Measurements from ENCODE around the gene LHFPL5. TPM values are rescaled to one million over a fixed set of nuclear protein-coding genes. Genes with fewer than 3 reads are reported as not detected.

The LHFPL5 gene
- total RNA-seq, 3 donors from 2014 or later: 0.19 TPM; not detected in 2

DNA sequence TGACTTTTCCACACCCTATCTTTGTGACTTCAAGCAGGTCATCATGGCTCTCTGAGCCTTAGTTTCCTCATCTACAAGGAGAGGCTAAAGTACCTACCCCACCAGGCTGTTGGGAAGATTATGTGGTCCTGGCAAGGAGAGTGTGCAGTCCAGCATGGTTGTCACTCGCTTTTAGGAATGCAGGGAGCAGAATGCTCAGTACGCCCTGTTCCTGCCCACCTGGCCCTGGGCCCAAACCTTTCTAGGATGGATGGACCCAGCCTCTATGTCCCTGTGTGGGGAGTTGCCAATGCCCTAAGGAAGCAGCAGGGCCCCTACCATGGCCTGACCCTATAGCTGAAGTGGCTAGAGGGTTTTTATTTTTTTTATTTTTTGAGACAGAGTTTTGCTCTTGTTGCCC is 26.7 kb upstream of the LHFPL5 start:
- no peaks in the 10 kb centered on the region for H3K9me3 ChIP-seq
- TF ChIP-seq, protein P1, sequence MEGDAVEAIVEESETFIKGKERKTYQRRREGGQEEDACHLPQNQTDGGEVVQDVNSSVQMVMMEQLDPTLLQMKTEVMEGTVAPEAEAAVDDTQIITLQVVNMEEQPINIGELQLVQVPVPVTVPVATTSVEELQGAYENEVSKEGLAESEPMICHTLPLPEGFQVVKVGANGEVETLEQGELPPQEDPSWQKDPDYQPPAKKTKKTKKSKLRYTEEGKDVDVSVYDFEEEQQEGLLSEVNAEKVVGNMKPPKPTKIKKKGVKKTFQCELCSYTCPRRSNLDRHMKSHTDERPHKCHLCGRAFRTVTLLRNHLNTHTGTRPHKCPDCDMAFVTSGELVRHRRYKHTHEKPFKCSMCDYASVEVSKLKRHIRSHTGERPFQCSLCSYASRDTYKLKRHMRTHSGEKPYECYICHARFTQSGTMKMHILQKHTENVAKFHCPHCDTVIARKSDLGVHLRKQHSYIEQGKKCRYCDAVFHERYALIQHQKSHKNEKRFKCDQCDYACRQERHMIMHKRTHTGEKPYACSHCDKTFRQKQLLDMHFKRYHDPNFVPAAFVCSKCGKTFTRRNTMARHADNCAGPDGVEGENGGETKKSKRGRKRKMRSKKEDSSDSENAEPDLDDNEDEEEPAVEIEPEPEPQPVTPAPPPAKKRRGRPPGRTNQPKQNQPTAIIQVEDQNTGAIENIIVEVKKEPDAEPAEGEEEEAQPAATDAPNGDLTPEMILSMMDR (IDR thresholded peaks at IDR 0.05): no peak
- H3K4me1 ChIP-seq (ENCODE audit: low read depth): no peaks in the 10 kb centered on the region
- intact Hi-C loops (cut with DNase I, micrococcal nuclease): no loop called here
- no peaks in the 10 kb centered on the region for H3K36me3 ChIP-seq (ENCODE audit: low read depth)
- DNase-seq (no peak), ATAC-seq (no peak)
- H3K4me3 ChIP-seq: no peak overlapping the region

DNA sequence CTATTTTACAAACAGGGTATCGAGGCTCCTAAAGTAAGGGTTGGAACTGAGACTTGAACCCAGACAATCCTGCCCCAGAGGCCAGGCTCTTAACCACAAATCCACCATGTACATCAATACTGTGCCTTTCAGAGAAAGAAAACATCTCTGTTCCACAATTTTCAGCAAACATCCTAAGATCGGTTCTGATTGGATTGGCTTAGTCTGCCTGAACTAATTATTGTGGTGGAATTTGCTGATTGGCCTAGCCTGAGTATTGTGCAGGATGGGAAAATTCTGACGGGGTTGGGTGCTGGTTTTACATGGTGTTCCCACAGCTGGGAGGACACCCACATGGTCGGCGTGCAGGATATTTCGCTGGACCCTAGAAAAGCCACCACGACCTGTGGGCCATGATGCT is 24.4 kb upstream of the LHFPL5 start, which contains the start of gene CLPSL1:
Gene CLPSL1 (plus strand): TSS at position 301 of the 400 bp plus-strand sequence. CDS start 92 bp downstream, at position 393.
- intact Hi-C loops (cut with DNase I, micrococcal nuclease): no loop called here
- no peaks in the 10 kb centered on the region for H3K9me3 ChIP-seq
- ATAC-seq (no peak), DNase-seq (no peak)
- H3K4me3 ChIP-seq: no peak within 1 kb of the TSS
- TF ChIP-seq, protein P1 (IDR thresholded peaks at IDR 0.05): no peak
- H3K4me1 ChIP-seq (ENCODE audit: low read depth): no peaks in the 10 kb centered on the region
- no peaks in the 10 kb centered on the region for H3K36me3 ChIP-seq (ENCODE audit: low read depth)

DNA sequence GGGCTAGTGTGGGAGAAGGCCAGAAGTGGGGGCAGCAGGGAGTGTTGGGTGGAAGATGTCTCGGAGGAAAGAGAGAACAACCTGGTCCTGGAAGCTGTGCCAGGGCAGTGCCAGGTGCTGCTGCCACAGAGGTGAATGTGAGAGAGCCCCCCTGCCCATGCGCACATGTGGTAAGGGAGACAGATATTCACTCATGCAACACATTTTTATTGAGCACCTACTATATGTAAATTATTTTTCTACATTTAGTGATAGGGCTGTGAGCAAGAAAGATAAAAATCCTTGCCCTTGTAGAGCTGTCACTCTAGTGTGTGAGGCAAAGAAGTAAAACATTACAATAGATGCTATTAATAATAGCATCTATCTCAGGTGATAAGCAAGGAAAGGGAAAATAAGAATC is 23.9 kb upstream of the LHFPL5 start:
- intact Hi-C loops (cut with DNase I, micrococcal nuclease): no loop called here
- H3K9me3 ChIP-seq: no peaks in the 10 kb centered on the region
- H3K4me3 ChIP-seq: no peak overlapping the region
- no peaks in the 10 kb centered on the region for H3K4me1 ChIP-seq (ENCODE audit: low read depth)
- TF ChIP-seq, protein P1 (IDR thresholded peaks at IDR 0.05): no peak
- no peaks in the 10 kb centered on the region for H3K36me3 ChIP-seq (ENCODE audit: low read depth)
- ATAC-seq (no peak), DNase-seq (no peak)

DNA sequence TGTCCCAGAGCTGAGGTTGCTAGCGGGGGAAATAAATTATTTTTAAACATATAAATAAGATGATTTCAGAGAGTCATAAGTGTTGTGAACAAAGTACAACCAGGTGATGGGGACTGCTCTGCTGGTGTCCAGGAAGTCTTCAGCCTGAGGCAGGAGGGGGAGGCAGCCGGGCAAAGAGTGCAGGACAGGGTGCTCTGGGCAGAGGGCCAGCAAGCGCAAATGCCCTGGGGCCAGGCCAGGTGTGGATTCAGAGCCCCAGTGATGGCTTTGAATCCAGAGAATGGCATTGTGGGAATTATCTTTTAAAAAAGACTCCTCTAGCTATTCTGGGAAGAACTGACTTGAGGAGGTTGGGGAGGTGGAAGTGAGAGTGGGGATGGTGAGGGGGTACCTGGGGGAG is 22.7 kb upstream of the LHFPL5 start:
- Histone ChIP-seq H3K4me1 (ENCODE audit: low read depth) (no peaks in the 10 kb centered on the region), H3K4me3 (no peak overlapping the region), H3K36me3 (ENCODE audit: low read depth) (no peaks in the 10 kb centered on the region), H3K9me3 (no peaks in the 10 kb centered on the region)
- DNase-seq: no peak
- no peak for ATAC-seq
- TF ChIP-seq, protein P1 (IDR thresholded peaks at IDR 0.05): no peak
- intact Hi-C loops (cut with DNase I, micrococcal nuclease): no loop called here

DNA sequence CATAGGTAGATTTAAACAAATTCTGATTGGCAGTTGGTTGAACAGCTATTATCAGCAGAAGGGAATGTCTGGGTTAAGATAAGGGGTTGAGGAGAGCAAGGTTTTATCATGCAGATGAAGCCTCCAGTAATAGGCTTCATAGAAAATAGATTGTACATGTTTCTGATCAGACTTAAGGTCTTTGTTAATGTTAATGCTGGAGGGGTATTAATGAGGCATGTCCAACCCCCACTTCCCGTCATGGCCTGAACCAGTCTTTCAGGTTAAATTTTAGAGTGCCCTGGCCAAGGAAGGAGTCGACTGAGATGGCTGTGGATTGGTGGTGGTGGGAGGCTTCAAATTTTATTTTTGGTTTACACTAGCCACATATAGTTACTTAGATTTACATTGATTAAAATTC is 21.0 kb upstream of the LHFPL5 start:
- no peaks in the 10 kb centered on the region for H3K4me1 ChIP-seq (ENCODE audit: low read depth)
- TF ChIP-seq, protein P1 (IDR thresholded peaks at IDR 0.05): no peak
- H3K36me3 ChIP-seq (ENCODE audit: low read depth): no peaks in the 10 kb centered on the region
- DNase-seq: no peak
- no peak overlapping the region for H3K4me3 ChIP-seq
- H3K9me3 ChIP-seq: no peaks in the 10 kb centered on the region
- no peak for ATAC-seq
- intact Hi-C loops (cut with DNase I, micrococcal nuclease): no loop called here

DNA sequence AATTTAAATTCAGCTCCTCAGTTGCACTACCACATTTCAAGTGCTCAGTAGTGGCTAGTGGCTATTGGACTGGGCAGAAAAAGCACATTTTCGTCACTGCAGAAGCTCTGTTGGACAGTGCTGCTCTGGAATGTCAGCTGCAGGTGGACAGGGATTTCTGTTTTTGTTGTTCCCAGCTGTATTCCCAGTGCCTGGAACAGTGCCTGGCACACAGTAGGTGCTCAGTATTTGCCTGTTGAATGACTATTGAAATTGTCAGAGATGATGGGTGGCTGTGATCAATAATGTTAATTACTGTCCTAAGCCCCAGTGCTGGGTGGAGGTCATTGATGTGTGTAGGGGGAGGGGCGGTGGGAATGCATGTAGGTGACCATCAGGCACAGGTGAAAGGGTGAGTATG is 18.9 kb upstream of the LHFPL5 start:
- intact Hi-C loops (cut with DNase I, micrococcal nuclease): no loop called here
- DNase-seq (no peak), ATAC-seq (no peak)
- no peaks in the 10 kb centered on the region for H3K9me3 ChIP-seq
- TF ChIP-seq, protein P1 (IDR thresholded peaks at IDR 0.05): no peak
- H3K4me1 ChIP-seq (ENCODE audit: low read depth): no peaks in the 10 kb centered on the region
- H3K4me3 ChIP-seq: no peak overlapping the region
- H3K36me3 ChIP-seq (ENCODE audit: low read depth): no peaks in the 10 kb centered on the region
